HepG2 (cell line): ENCODE measurements around the gene ARL10. TPM values are rescaled to one million over a fixed set of nuclear protein-coding genes. Genes with fewer than 3 reads are reported as not detected.
A peak's percentile ranks its signal among the peaks of the same experiment; 100 is the strongest.

Experiments
- ETV6 ChIP-seq: sonication (generic); formaldehyde crosslinking; conservative IDR thresholded peaks from 2 replicates; pipeline ENCODE4 v1.4.0; 2020; ENCODE audit warnings: missing genetic modification reagents
- IKZF1 ChIP-seq: fragments of 450-650 bp; IDR thresholded peaks from 2 replicates; pipeline ENCODE4 v1.7.1; 2016
- IRF2 ChIP-seq: IDR thresholded peaks from 2 replicates; pipeline ENCODE4 v1.6.1; 2018; ENCODE audit warnings: missing genetic modification reagents, missing compliant biosample characterization
- KDM6A ChIP-seq: IDR thresholded peaks from 2 replicates; pipeline ENCODE4 v1.6.1; 2016; ENCODE audit warnings: low read depth
- NR3C1 ChIP-seq: sonication (generic); formaldehyde crosslinking; IDR thresholded peaks from 2 replicates; pipeline ENCODE4 v1.4.0; 2020; ENCODE audit warnings: missing genetic modification reagents
- PAF1 ChIP-seq: IDR thresholded peaks from 2 replicates; pipeline ENCODE4 v1.6.1; 2016; ENCODE audit warnings: missing genetic modification reagents, missing compliant biosample characterization
- SALL1 ChIP-seq: sonication (generic); formaldehyde crosslinking; IDR thresholded peaks from 2 replicates; pipeline ENCODE4 v1.8.0; 2022; ENCODE audit warnings: mild to moderate bottlenecking, missing genetic modification reagents
- ZNF12 ChIP-seq: sonication (generic); formaldehyde crosslinking; IDR thresholded peaks from 2 replicates; pipeline ENCODE4 v1.5.0; 2020; ENCODE audit warnings: missing genetic modification reagents
- ZNF136 ChIP-seq: sonication (generic); formaldehyde crosslinking; IDR thresholded peaks from 2 replicates; pipeline ENCODE4 v1.8.1; 2022; ENCODE audit warnings: low read depth, mild to moderate bottlenecking, moderate library complexity, missing genetic modification reagents
- ZNF251 ChIP-seq: sonication (generic); formaldehyde crosslinking; IDR thresholded peaks from 2 replicates; pipeline ENCODE4 v1.9.0; 2021; ENCODE audit warnings: mild to moderate bottlenecking, missing genetic modification reagents
- ZNF282 ChIP-seq: fragments of 450-650 bp; IDR thresholded peaks from 2 replicates; pipeline ENCODE4 v1.6.1; 2018; ENCODE audit not compliant: partially characterized antibody
- ZNF513 ChIP-seq: sonication (generic); formaldehyde crosslinking; conservative IDR thresholded peaks from 2 replicates; pipeline ENCODE4 v1.5.0; 2020; ENCODE audit warnings: missing genetic modification reagents
- ZNF543 ChIP-seq: sonication (generic); formaldehyde crosslinking; IDR thresholded peaks from 2 replicates; pipeline ENCODE4 v1.4.0; 2020; ENCODE audit warnings: mild to moderate bottlenecking, missing genetic modification reagents
- ZNF563 ChIP-seq: sonication (generic); formaldehyde crosslinking; IDR thresholded peaks from 2 replicates; pipeline ENCODE4 v1.8.0; 2022; ENCODE audit warnings: mild to moderate bottlenecking, moderate library complexity, missing genetic modification reagents
- ZNF777 ChIP-seq: sonication (generic); formaldehyde crosslinking; IDR thresholded peaks from 2 replicates; pipeline ENCODE4 v1.4.0; 2020; ENCODE audit warnings: missing genetic modification reagents
- polyA plus RNA-seq, 8 experiments: library from polyadenylated mRNA; depleted of rRNA in 3 of 8; stranded (reverse) in 7 of 8; unstranded in 1 of 8; fragments of >200 nt; fragmentation: Illumina TruSeq in 4 of 8; extraction: Trizol in 4 of 8; gene quantifications; 2 replicates each; pipeline versions ENCODE4 v1.2.1 to v1.2.3, GENCODE V29; 2011 to 2016; ENCODE audit warnings: low read depth in 4 of 8, missing spikeins in 1 of 8, mixed read lengths in 1 of 8; ENCODE audit not compliant: insufficient read depth in 1 of 8
- total RNA-seq, 5 experiments: library from RNA; depleted of rRNA; stranded (reverse); fragments of >200 nt; fragmentation: Illumina TruSeq; extraction: Trizol; gene quantifications; 2 replicates each; pipeline ENCODE4 v1.2.3, GENCODE V29; 2016; ENCODE audit warnings: low read depth in 1 of 5
- TF ChIP-seq, protein P1 (sequence below): IDR thresholded peaks from 2 replicates; pipeline ENCODE4 v1.6.1; 2016; ENCODE audit warnings: missing genetic modification reagents, missing compliant biosample characterization
- TF ChIP-seq, protein P2 (sequence below): sonication (generic); formaldehyde crosslinking; IDR thresholded peaks from 2 replicates; pipeline ENCODE4 v1.4.0; 2020; ENCODE audit warnings: missing genetic modification reagents
- TF ChIP-seq, protein P3 (sequence below): IDR thresholded peaks from 2 replicates; pipeline ENCODE4 v1.6.1; 2016; ENCODE audit warnings: missing biosample characterization, missing genetic modification reagents, low read depth
- TF ChIP-seq, protein P4 (sequence below): sonication (generic); formaldehyde crosslinking; IDR thresholded peaks from 2 replicates; pipeline ENCODE4 v1.5.0; 2020; ENCODE audit warnings: missing genetic modification reagents, mild to moderate bottlenecking, borderline replicate concordance
- TF ChIP-seq, protein P5 (sequence below): sonication (generic); formaldehyde crosslinking; IDR thresholded peaks from 2 replicates; pipeline ENCODE4 v1.4.0; 2020; ENCODE audit warnings: missing genetic modification reagents
- TF ChIP-seq, protein P6 (sequence below): sonication (generic); formaldehyde crosslinking; IDR thresholded peaks from 2 replicates; pipeline ENCODE4 v1.4.0; 2020; ENCODE audit warnings: missing genetic modification reagents

The ARL10 gene
- total and polyA plus RNA-seq, 2 of the 13 experiments (the other 11 are each of a cell fraction or from before 2014, with no cell fraction given), result 0.18 to 0.50 TPM

DNA sequence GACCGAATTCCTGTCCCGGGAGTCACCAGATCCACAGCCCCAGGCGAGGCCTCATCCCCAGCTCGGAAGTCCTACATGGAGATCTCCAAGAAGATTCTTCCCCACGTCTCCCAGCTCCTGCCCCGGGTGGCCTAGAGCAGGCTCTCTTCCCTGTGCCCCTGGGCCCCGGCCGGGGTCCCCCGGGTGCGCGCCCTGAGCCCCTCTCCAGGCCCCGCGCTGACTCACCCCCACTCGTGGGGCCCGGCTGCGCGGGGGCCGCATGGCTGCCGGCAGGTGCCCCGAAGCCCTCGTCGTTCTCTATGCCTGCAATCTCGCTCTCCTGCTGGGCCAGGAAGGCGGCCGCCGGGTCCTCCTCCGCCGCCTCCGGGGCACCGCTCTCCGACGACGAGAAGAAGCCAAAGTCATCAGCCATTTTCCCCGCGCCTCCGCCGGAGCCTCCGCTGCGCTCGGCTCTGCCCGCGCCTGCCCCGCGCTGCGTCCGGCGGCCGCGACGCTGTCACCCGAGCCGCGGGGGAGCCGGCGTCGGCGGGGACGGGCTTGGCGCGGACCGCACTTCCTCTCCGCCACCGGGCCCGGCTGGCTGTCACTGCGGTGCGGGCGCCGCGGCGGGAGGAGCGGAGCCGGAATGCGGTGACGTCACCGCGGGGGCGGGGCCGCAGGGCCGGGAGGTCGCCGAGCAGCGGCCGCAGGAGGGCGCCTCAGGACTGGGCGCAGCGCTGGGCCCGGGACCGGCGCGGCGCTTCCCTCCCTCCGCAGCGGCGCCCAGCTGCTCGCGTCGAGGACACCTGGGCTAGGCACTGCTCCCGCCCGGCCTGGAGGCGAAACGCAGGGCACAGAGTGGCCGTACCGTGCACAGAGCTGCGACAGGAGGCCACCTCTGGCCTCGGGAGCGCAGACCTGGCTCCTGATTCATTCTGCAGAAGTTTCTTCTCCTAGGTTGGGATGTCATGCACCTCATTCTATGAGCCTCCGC, 51.0 kb downstream of the ARL10 start, which contains the start of gene CLTB (continued):
- TF ChIP-seq, protein P1, sequence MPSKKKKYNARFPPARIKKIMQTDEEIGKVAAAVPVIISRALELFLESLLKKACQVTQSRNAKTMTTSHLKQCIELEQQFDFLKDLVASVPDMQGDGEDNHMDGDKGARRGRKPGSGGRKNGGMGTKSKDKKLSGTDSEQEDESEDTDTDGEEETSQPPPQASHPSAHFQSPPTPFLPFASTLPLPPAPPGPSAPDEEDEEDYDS (CRISPR knock-in tag), result 0 out of 2 replicates have a peak, but pooled peaks have one; percentile 20
- no peak for TF ChIP-seq ZNF513 (CRISPR knock-in tag)
- TF ChIP-seq, protein P2, sequence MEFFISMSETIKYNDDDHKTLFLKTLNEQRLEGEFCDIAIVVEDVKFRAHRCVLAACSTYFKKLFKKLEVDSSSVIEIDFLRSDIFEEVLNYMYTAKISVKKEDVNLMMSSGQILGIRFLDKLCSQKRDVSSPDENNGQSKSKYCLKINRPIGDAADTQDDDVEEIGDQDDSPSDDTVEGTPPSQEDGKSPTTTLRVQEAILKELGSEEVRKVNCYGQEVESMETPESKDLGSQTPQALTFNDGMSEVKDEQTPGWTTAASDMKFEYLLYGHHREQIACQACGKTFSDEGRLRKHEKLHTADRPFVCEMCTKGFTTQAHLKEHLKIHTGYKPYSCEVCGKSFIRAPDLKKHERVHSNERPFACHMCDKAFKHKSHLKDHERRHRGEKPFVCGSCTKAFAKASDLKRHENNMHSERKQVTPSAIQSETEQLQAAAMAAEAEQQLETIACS (CRISPR knock-in tag), result no peak
- TF ChIP-seq IKZF1, result no peak
- TF ChIP-seq, protein P3, sequence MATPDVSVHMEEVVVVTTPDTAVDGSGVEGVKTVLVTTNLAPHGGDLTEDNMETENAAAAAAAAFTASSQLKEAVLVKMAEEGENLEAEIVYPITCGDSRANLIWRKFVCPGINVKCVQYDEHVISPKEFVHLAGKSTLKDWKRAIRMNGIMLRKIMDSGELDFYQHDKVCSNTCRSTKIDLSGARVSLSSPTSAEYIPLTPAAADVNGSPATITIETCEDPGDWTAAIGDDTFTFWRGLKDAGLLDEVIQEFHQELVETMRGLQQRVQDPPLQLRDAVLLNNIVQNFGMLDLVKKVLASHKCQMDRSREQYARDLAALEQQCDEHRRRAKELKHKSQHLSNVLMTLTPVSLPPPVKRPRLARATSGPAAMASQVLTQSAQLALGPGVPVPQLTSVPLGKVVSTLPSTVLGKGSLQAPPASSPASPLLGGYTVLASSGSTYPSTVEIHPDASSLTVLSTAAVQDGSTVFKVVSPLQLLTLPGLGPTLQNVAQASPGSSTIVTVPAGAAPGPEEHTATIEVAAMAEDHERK, result no peak
- TF ChIP-seq PAF1, result no peak
- TF ChIP-seq, protein P4, sequence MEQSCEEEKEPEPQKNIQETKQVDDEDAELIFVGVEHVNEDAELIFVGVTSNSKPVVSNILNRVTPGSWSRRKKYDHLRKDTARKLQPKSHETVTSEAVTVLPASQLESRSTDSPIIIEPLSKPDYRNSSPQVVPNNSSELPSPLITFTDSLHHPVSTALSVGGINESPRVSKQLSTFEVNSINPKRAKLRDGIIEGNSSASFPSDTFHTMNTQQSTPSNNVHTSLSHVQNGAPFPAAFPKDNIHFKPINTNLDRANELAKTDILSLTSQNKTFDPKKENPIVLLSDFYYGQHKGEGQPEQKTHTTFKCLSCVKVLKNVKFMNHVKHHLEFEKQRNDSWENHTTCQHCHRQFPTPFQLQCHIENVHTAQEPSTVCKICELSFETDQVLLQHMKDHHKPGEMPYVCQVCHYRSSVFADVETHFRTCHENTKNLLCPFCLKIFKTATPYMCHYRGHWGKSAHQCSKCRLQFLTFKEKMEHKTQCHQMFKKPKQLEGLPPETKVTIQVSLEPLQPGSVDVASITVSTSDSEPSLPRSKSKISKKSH (CRISPR knock-in tag), result peak; percentile 93
- no peak for TF ChIP-seq ZNF282
- peak; percentile 55; the same call in 1 of the 2 replicates for TF ChIP-seq ZNF12 (CRISPR knock-in tag)
- TF ChIP-seq ZNF136 (CRISPR knock-in tag), result no peak; the same call in 1 of the 2 replicates
- TF ChIP-seq KDM6A (CRISPR knock-in tag), result no peak
- peak; percentile 72; the same call in 1 of the 2 replicates for TF ChIP-seq SALL1 (CRISPR knock-in tag)
- peak; percentile 84 for TF ChIP-seq IRF2
- TF ChIP-seq ZNF777 (CRISPR knock-in tag), result peak; percentile 63
- no peak for TF ChIP-seq ETV6
- no peak for TF ChIP-seq NR3C1 (CRISPR knock-in tag)
- TF ChIP-seq ZNF543 (CRISPR knock-in tag), result 0 out of 2 replicates have a peak, but pooled peaks have one; percentile 32
- no peak for TF ChIP-seq ZNF251 (CRISPR knock-in tag)
- TF ChIP-seq, protein P5, sequence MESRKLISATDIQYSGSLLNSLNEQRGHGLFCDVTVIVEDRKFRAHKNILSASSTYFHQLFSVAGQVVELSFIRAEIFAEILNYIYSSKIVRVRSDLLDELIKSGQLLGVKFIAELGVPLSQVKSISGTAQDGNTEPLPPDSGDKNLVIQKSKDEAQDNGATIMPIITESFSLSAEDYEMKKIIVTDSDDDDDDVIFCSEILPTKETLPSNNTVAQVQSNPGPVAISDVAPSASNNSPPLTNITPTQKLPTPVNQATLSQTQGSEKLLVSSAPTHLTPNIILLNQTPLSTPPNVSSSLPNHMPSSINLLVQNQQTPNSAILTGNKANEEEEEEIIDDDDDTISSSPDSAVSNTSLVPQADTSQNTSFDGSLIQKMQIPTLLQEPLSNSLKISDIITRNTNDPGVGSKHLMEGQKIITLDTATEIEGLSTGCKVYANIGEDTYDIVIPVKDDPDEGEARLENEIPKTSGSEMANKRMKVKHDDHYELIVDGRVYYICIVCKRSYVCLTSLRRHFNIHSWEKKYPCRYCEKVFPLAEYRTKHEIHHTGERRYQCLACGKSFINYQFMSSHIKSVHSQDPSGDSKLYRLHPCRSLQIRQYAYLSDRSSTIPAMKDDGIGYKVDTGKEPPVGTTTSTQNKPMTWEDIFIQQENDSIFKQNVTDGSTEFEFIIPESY, result peak; percentile 65; the same call in 1 of the 2 replicates
- TF ChIP-seq, protein P6, sequence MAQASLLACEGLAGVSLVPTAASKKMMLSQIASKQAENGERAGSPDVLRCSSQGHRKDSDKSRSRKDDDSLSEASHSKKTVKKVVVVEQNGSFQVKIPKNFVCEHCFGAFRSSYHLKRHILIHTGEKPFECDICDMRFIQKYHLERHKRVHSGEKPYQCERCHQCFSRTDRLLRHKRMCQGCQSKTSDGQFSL (CRISPR knock-in tag), result 0 out of 2 replicates have a peak, but pooled peaks have one; percentile 29
- TF ChIP-seq ZNF563 (CRISPR knock-in tag), result peak; percentile 92
